ENCODE data around the gene GNA15.
A peak's percentile ranks its signal among the peaks of the same experiment; 100 is the strongest.

The GNA15 gene

DNA sequence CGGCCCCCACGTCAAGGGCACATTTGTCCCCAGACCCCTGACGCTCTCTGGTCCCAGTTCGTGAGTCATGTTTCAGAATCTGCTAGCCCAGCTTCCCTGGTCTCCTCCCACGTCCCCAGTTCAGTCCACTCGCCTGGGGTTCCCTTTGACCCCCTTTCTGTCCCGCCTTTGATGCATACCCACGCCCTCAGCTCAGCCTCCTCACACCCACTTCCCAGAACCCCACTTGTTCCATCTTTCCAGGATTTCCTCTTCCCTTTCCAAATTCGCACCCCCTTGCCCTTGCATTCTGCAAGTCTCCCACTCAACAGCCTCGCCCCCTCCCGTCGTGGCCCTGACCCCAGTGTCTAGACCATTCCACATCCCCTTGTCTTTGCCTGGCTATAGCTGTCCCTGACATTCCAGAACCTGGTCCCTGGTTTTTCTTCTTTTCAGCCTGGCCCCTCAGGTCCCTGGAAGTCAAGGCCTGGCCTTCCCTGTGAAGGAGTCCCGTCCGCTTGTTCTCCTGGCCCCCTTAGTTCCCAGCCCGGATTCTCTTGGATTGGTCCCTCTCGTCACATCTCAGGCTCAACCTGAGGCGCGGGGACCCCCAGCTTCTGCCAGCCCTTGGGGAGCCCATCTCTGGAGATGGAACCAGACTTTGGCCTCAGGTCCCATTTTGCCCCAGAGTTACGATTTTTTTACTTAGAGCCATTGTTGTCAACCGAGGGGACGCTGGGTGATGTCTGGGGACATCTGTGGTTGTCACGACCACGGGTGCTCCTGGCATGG lies 51.2 kb downstream of the GNA15 start:
- H3K27ac ChIP-seq (ENCODE audit: extremely low read depth, low read depth, low read length): peak overlapping the region; percentile 35; the same call in 1 of the 2 replicates
- H3K9me3 ChIP-seq (ENCODE audit: control insufficient read depth, insufficient read depth, low read depth, low read length): no peaks in the 10 kb centered on the region
- H3K4me1 ChIP-seq (ENCODE audit: control insufficient read depth, insufficient read depth, low read length): peaks cover 5% of the 10 kb centered on the region
- peaks cover 0 to 33% of the 10 kb centered on the region in 2 experiments; a peak in 1 of 3 replicates for H3K36me3 ChIP-seq (ENCODE audit: control insufficient read depth in 2 of 2, insufficient read depth in 1 of 2, low read length in 2 of 2)
- TF ChIP-seq KLF9 (tag by site-specific recombination; IDR thresholded peaks at IDR 0.05; ENCODE audit: low read depth) (0 out of 2 replicates have a peak, but pooled peaks have one; percentile 12), ZNF155 (tag by site-specific recombination; IDR thresholded peaks at IDR 0.05) (no peak), ZEB2 (tag by site-specific recombination; IDR thresholded peaks at IDR 0.05) (no peak), ZNF350 (tag by site-specific recombination; IDR thresholded peaks at IDR 0.05) (no peak), EGR2 (tag by site-specific recombination; IDR thresholded peaks at IDR 0.05; ENCODE audit: low read depth) (peak; percentile 89), ZNF623 (tag by site-specific recombination; IDR thresholded peaks at IDR 0.05) (no peak), FEZF1 (tag by site-specific recombination; IDR thresholded peaks at IDR 0.05) (no peak), ZBTB6 (tag by site-specific recombination; IDR thresholded peaks at IDR 0.05) (no peak), ZFHX2 (tag by site-specific recombination; conservative IDR thresholded peaks at IDR 0.05) (peak; percentile 95), SP3 (tag by site-specific recombination; IDR thresholded peaks at IDR 0.05) (0 out of 2 replicates have a peak, but pooled peaks have one; percentile 12)
- TF ChIP-seq, protein P1, sequence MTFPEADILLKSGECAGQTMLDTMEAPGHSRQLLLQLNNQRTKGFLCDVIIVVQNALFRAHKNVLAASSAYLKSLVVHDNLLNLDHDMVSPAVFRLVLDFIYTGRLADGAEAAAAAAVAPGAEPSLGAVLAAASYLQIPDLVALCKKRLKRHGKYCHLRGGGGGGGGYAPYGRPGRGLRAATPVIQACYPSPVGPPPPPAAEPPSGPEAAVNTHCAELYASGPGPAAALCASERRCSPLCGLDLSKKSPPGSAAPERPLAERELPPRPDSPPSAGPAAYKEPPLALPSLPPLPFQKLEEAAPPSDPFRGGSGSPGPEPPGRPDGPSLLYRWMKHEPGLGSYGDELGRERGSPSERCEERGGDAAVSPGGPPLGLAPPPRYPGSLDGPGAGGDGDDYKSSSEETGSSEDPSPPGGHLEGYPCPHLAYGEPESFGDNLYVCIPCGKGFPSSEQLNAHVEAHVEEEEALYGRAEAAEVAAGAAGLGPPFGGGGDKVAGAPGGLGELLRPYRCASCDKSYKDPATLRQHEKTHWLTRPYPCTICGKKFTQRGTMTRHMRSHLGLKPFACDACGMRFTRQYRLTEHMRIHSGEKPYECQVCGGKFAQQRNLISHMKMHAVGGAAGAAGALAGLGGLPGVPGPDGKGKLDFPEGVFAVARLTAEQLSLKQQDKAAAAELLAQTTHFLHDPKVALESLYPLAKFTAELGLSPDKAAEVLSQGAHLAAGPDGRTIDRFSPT (tag by site-specific recombination; IDR thresholded peaks at IDR 0.05): 0 out of 2 replicates have a peak, but pooled peaks have one; percentile 2
- CTCF ChIA-PET: interaction anchor here (0.6 to 0.9 kb wide), 2 partner anchors 23 to 231 kb away, joined by 3 to 4 read pairs; no protein-coding TSS in a partner anchor
- peak overlapping the region; percentile 98 for H3K4me3 ChIP-seq (ENCODE audit: low read depth, low read length)
- POLR2A ChIA-PET: interaction anchor here (0.5 to 1.3 kb wide), 3 partner anchors 35 to 1992 kb away, joined by 3 to 5 read pairs (median 4); no protein-coding TSS in a partner anchor

DNA sequence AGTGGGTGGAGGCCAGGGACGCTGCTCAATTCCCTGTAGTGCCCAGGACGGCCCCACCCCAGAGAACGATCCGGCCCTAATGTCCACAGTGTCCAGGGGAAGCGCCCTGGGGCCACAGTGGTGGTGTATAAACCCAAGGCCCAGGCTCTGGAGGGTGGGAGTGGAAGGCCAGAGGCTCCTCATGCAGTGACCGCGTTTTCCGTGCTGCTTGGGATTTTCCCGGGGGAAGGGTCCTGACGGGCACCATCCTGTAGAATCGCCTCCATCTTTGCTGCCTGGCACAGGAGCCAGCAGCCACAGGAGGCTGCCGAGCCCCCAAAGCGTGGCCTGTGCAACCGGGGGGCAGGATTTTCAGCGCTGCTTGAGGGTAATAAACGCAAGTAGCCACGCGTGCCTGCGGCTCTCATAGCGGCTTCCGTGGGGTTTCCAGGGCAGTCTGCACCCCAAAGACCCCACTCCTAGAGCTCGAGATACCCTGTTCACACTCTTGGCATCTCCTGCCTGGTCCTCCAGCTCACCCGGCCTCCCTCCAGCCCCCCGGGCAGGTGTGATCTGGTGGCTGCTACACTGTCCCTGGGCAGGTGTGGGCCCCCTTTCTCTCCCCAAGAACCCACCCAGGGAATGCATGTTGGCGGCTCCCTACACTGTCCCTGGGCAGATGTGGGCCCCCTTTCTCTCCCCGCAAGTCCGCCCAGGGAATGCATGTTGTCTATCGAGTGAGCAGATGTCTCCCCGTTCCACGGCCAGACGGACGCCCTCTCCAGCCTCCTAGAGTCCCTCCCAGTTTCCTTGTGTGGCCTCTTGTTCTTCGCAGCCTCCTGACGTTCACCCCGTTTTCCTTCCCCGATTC lies 52.1 kb downstream of the GNA15 start:
- peaks cover 5% of the 10 kb centered on the region for H3K4me1 ChIP-seq (ENCODE audit: control insufficient read depth, insufficient read depth, low read length)

More for the DNA sequence above, 52.1 kb downstream of the GNA15 start:
- ChIA-PET CTCF (interaction anchor here (1.3 kb wide), 1 partner anchor 12 kb away, joined by 6 read pairs; no protein-coding TSS in a partner anchor), POLR2A (no interaction called here)
- TF ChIP-seq ZNF510 (tag by site-specific recombination; IDR thresholded peaks at IDR 0.05; ENCODE audit: insufficient replicate concordance) (no peak), ZNF677 (tag by site-specific recombination; IDR thresholded peaks at IDR 0.05) (no peak), ZNF140 (tag by site-specific recombination; IDR thresholded peaks at IDR 0.05) (no peak), KLF9 (tag by site-specific recombination; IDR thresholded peaks at IDR 0.05; ENCODE audit: low read depth) (no peak), SALL2 (tag by site-specific recombination; IDR thresholded peaks at IDR 0.05; ENCODE audit: borderline replicate concordance) (no peak), ZNF837 (tag by site-specific recombination; IDR thresholded peaks at IDR 0.05) (no peak), ZNF626 (tag by site-specific recombination; IDR thresholded peaks at IDR 0.05) (no peak), ZNF777 (tag by site-specific recombination; IDR thresholded peaks at IDR 0.05; ENCODE audit: borderline replicate concordance) (no peak), ZNF184 (tag by site-specific recombination; IDR thresholded peaks at IDR 0.05) (no peak), ZNF138 (tag by site-specific recombination; IDR thresholded peaks at IDR 0.05; ENCODE audit: borderline replicate concordance) (no peak), HOXC10 (CRISPR knock-in tag; IDR thresholded peaks at IDR 0.05) (no peak), ZNF629 (tag by site-specific recombination; IDR thresholded peaks at IDR 0.05) (no peak), SP3 (tag by site-specific recombination; IDR thresholded peaks at IDR 0.05) (no peak)
- TF ChIP-seq, protein P2, sequence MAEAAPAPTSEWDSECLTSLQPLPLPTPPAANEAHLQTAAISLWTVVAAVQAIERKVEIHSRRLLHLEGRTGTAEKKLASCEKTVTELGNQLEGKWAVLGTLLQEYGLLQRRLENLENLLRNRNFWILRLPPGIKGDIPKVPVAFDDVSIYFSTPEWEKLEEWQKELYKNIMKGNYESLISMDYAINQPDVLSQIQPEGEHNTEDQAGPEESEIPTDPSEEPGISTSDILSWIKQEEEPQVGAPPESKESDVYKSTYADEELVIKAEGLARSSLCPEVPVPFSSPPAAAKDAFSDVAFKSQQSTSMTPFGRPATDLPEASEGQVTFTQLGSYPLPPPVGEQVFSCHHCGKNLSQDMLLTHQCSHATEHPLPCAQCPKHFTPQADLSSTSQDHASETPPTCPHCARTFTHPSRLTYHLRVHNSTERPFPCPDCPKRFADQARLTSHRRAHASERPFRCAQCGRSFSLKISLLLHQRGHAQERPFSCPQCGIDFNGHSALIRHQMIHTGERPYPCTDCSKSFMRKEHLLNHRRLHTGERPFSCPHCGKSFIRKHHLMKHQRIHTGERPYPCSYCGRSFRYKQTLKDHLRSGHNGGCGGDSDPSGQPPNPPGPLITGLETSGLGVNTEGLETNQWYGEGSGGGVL (tag by site-specific recombination; IDR thresholded peaks at IDR 0.05): no peak
- Histone ChIP-seq H3K36me3 (ENCODE audit: control insufficient read depth in 2 of 2, insufficient read depth in 1 of 2, low read length in 2 of 2) (peaks cover 0 to 33% of the 10 kb centered on the region in 2 experiments; a peak in 1 of 3 replicates), H3K4me3 (ENCODE audit: low read depth, low read length) (no peak overlapping the region), H3K9me3 (ENCODE audit: control insufficient read depth, insufficient read depth, low read depth, low read length) (no peaks in the 10 kb centered on the region), H3K27ac (ENCODE audit: extremely low read depth, low read depth, low read length) (no peak overlapping the region)
